ENCODE measurements around the gene PDSS2. TPM values are rescaled to one million over a fixed set of nuclear protein-coding genes. Genes with fewer than 3 reads are reported as not detected.

The PDSS2 gene
- polyA plus RNA-seq, 1 of the 3 experiments (the other 2 are of a cell fraction): 5.6 TPM

- TF ChIP-seq ZBTB33 (IDR thresholded peaks at IDR 0.05; ENCODE audit: borderline replicate concordance, low read depth) (no peak), MEF2A (IDR thresholded peaks at IDR 0.05; ENCODE audit: borderline replicate concordance, low read depth) (no peak), EZH2phosphoT487 (IDR thresholded peaks at IDR 0.05; ENCODE audit: borderline replicate concordance, low read depth) (no peak), TCF12 (IDR thresholded peaks at IDR 0.05) (peak; percentile 28; the same call in 1 of the 2 replicates), RAD21 (IDR thresholded peaks at IDR 0.05; ENCODE audit: low read length) (no peak)
Measured at GRCh38 chr6:107386340-107386739, 73.0 kb downstream of the PDSS2 start (continued).

- no peaks in the 10 kb centered on the region for H3K9me2 ChIP-seq
- H3K4me1 ChIP-seq (ENCODE audit: control insufficient read depth in 1 of 2, insufficient read depth in 2 of 2, low read depth in 1 of 2, low read length in 1 of 2): peaks cover 0 to 3% of the 10 kb centered on the region in 2 experiments; a peak in 1 of 4 replicates
- no peak for TF ChIP-seq FOXM1 (IDR thresholded peaks at IDR 0.05; ENCODE audit: low read depth)
- TF ChIP-seq JUND (IDR thresholded peaks at IDR 0.05): no peak
- TF ChIP-seq MEF2A (IDR thresholded peaks at IDR 0.05; ENCODE audit: borderline replicate concordance, low read depth): no peak
- TF ChIP-seq RFX5 (IDR thresholded peaks at IDR 0.05; ENCODE audit: low read length): no peak
- no peak for TF ChIP-seq FOXJ3 (CRISPR knock-in tag; IDR thresholded peaks at IDR 0.05)
- no peaks in the 10 kb centered on the region; the same call in 1 of the 2 replicates for H3K79me2 ChIP-seq (ENCODE audit: insufficient read depth)
- H3F3A ChIP-seq (replicated peaks; ENCODE audit: insufficient read depth): peaks cover 7% of the 10 kb centered on the region
- no peak overlapping the region for H3K9ac ChIP-seq
- H3K27ac ChIP-seq (ENCODE audit: low read depth in 2 of 2, low read length in 1 of 2): no peak overlapping the region
- no peak overlapping the region for H3K4me2 ChIP-seq
- no peaks in the 10 kb centered on the region for H3K27me3 ChIP-seq (ENCODE audit: insufficient read depth)
- DNase-seq: no peak
- no peaks in the 10 kb centered on the region for H3K9me3 ChIP-seq
- no peak overlapping the region for H2AFZ ChIP-seq (ENCODE audit: low read depth)
- CTCF ChIA-PET: no interaction called here
- H4K20me1 ChIP-seq (ENCODE audit: insufficient read depth): no peaks in the 10 kb centered on the region
- POLR2A ChIA-PET: no interaction called here
- H3K36me3 ChIP-seq (replicated peaks in 1 of 2; ENCODE audit: control insufficient read depth in 1 of 2, insufficient read depth in 2 of 2, low read length in 1 of 2): no peaks in the 10 kb centered on the region
- no peak overlapping the region for H3K4me3 ChIP-seq (ENCODE audit: low read depth in 2 of 2, low read length in 1 of 2)
Measured at GRCh38 chr6:107383705-107384104, 75.7 kb downstream of the PDSS2 start.

- Histone ChIP-seq H3K27ac (ENCODE audit: low read depth in 2 of 2, low read length in 1 of 2) (no peak overlapping the region), H2AFZ (ENCODE audit: low read depth) (no peak overlapping the region), H3K9me2 (no peaks in the 10 kb centered on the region), H3K4me2 (no peak overlapping the region), H3K79me2 (ENCODE audit: insufficient read depth) (no peaks in the 10 kb centered on the region), H3K36me3 (replicated peaks in 1 of 2; ENCODE audit: control insufficient read depth in 1 of 2, insufficient read depth in 2 of 2, low read length in 1 of 2) (no peaks in the 10 kb centered on the region), H3K9ac (no peak overlapping the region), H3K4me3 (ENCODE audit: low read depth in 2 of 2, low read length in 1 of 2) (no peak overlapping the region), H4K20me1 (ENCODE audit: insufficient read depth) (no peaks in the 10 kb centered on the region), H3K27me3 (ENCODE audit: insufficient read depth) (no peaks in the 10 kb centered on the region), H3F3A (replicated peaks; ENCODE audit: insufficient read depth) (no peaks in the 10 kb centered on the region), H3K4me1 (ENCODE audit: control insufficient read depth in 1 of 2, insufficient read depth in 2 of 2, low read depth in 1 of 2, low read length in 1 of 2) (no peaks in the 10 kb centered on the region), H3K9me3 (no peaks in the 10 kb centered on the region)
- CTCF ChIA-PET: interaction anchor here (1.1 kb wide), 1 partner anchor 12 kb away, joined by 4 read pairs; no protein-coding TSS in a partner anchor
- no peak for TF ChIP-seq JUND (IDR thresholded peaks at IDR 0.05)
- POLR2A ChIA-PET: interaction anchor here (0.6 kb wide), 1 partner anchor 9 kb away, joined by 4 read pairs; no protein-coding TSS in a partner anchor
- WGBS (ENCODE audit: low lambda C conversion rate): 94% methylated on average over 1 of the region's 1 CpG
- DNase-seq: no peak
Measured at GRCh38 chr6:107374264-107374663, 85.1 kb downstream of the PDSS2 start.

GRCh38 chr6:107369493-107369892, 89.9 kb downstream of the PDSS2 start:
- Histone ChIP-seq H3F3A (replicated peaks; ENCODE audit: insufficient read depth) (no peaks in the 10 kb centered on the region), H2AFZ (ENCODE audit: low read depth) (no peak overlapping the region), H3K9me3 (no peaks in the 10 kb centered on the region), H3K79me2 (ENCODE audit: insufficient read depth) (no peaks in the 10 kb centered on the region), H3K4me1 (ENCODE audit: control insufficient read depth in 1 of 2, insufficient read depth in 2 of 2, low read depth in 1 of 2, low read length in 1 of 2) (no peaks in the 10 kb centered on the region; a peak in 1 of 4 replicates), H3K27ac (ENCODE audit: low read depth in 2 of 2, low read length in 1 of 2) (no peak overlapping the region), H4K20me1 (ENCODE audit: insufficient read depth) (no peaks in the 10 kb centered on the region), H3K9me2 (no peaks in the 10 kb centered on the region), H3K9ac (no peak overlapping the region), H3K4me2 (no peak overlapping the region), H3K27me3 (ENCODE audit: insufficient read depth) (no peaks in the 10 kb centered on the region), H3K4me3 (ENCODE audit: low read depth in 2 of 2, low read length in 1 of 2) (no peak overlapping the region), H3K36me3 (replicated peaks in 1 of 2; ENCODE audit: control insufficient read depth in 1 of 2, insufficient read depth in 2 of 2, low read length in 1 of 2) (no peaks in the 10 kb centered on the region)
- 81% methylated on average over 1 of the region's 1 CpG for WGBS (ENCODE audit: low lambda C conversion rate)
- ChIA-PET CTCF (no interaction called here), POLR2A (no interaction called here)
- no peak for DNase-seq
- TF ChIP-seq RFX5 (IDR thresholded peaks at IDR 0.05; ENCODE audit: low read length) (no peak), EP300 (IDR thresholded peaks at IDR 0.05; ENCODE audit: borderline replicate concordance in 1 of 2, low read depth in 1 of 2, low read length in 1 of 2) (no peak), MAX (IDR thresholded peaks at IDR 0.05; ENCODE audit: low read depth) (no peak), JUND (IDR thresholded peaks at IDR 0.05) (no peak), MXI1 (IDR thresholded peaks at IDR 0.05; ENCODE audit: low read depth, low read length) (no peak), REST (IDR thresholded peaks at IDR 0.05; ENCODE audit: low read depth, low read length) (no peak), RAD21 (IDR thresholded peaks at IDR 0.05; ENCODE audit: low read length) (no peak)
